Measurements from ENCODE around the gene AEBP2.

- no peak for TF ChIP-seq EZH2 (IDR thresholded peaks at IDR 0.05; ENCODE audit: borderline replicate concordance, low read length)
- TF ChIP-seq CTCF (conservative IDR thresholded peaks at IDR 0.05 in 1 of 2, IDR thresholded peaks at IDR 0.05 in 1 of 2; ENCODE audit: extremely low read depth in 1 of 2, insufficient read depth in 1 of 2, low read depth in 1 of 2, low read length in 2 of 2) = no peak
Observed at GRCh38 chr12:19490908-19491307, 51.6 kb downstream of the AEBP2 start.
